ENCODE results near the gene CHD1L.

- TF ChIP-seq EZH2 (IDR thresholded peaks at IDR 0.05; ENCODE audit: insufficient read depth, poor library complexity, severe bottlenecking), result no peak
- TF ChIP-seq EZH2phosphoT487 (IDR thresholded peaks at IDR 0.05; ENCODE audit: insufficient read depth, low read depth), result no peak
Observed at GRCh38 chr1:147238925-147239820, 3.3 kb upstream of the CHD1L start.
